Measurements from ENCODE around the gene HIP1. TPM values are rescaled to one million over a fixed set of nuclear protein-coding genes. Genes with fewer than 3 reads are reported as not detected.
"Not testable (repeated sequence)": the region's sequence is repeated elsewhere in the genome, so short reads cannot be mapped to it uniquely, and the experiment has no call there.

HIP1 gene
- total RNA-seq, result 17.7 TPM

DNA sequence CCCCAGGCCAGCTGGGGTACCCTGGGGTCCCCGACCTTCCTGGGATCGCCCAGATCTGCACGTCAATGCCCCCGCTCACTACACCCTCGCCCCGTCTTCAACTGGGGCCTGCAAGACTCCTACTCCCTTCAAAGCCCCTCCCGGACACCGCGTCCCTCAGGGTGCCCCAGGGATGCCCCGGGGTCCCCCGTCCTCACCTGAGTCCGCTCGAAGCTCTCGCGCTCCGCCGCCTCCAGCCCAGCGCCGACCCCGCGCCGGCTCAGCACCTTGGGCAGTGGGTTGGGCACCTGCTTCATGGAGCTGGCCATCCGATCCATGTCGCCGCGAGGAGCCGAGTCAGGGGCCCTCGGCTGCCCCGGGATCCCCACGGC lies at the start of gene HIP1:
TSS of gene HIP1 (minus strand) at position 338 of the 371 bp plus-strand sequence. CDS start at position 317, 21 bp downstream.
- TF ChIP-seq POLR2A (IDR thresholded peaks at IDR 0.05), result peak in 1 of 2 donors; percentile 18
- TF ChIP-seq POLR2AphosphoS5 (IDR thresholded peaks at IDR 0.05; ENCODE audit: insufficient read depth in 1 of 2, low read depth in 1 of 2), result peak in 1 of 2 donors; percentile 81
- TF ChIP-seq, protein P1, sequence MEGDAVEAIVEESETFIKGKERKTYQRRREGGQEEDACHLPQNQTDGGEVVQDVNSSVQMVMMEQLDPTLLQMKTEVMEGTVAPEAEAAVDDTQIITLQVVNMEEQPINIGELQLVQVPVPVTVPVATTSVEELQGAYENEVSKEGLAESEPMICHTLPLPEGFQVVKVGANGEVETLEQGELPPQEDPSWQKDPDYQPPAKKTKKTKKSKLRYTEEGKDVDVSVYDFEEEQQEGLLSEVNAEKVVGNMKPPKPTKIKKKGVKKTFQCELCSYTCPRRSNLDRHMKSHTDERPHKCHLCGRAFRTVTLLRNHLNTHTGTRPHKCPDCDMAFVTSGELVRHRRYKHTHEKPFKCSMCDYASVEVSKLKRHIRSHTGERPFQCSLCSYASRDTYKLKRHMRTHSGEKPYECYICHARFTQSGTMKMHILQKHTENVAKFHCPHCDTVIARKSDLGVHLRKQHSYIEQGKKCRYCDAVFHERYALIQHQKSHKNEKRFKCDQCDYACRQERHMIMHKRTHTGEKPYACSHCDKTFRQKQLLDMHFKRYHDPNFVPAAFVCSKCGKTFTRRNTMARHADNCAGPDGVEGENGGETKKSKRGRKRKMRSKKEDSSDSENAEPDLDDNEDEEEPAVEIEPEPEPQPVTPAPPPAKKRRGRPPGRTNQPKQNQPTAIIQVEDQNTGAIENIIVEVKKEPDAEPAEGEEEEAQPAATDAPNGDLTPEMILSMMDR (IDR thresholded peaks at IDR 0.05), result no peak
- H3K27ac ChIP-seq, result peak within 1 kb of the TSS; percentile 91
- DNase-seq (ENCODE audit: extremely low spot score in 2 of 2), result peak in 1 of 2 donors; percentile 90
- H3K4me3 ChIP-seq, result peak within 1 kb of the TSS; percentile 91 to 99
- intact Hi-C loops (cut with DNase I), result no loop called here
- H3K4me1 ChIP-seq, result peaks cover 31% of the 10 kb centered on the region
- no peaks in the 10 kb centered on the region for H3K9me3 ChIP-seq
- no peaks in the 10 kb centered on the region for H3K27me3 ChIP-seq
- H3K36me3 ChIP-seq, result no peaks in the 10 kb centered on the region

DNA sequence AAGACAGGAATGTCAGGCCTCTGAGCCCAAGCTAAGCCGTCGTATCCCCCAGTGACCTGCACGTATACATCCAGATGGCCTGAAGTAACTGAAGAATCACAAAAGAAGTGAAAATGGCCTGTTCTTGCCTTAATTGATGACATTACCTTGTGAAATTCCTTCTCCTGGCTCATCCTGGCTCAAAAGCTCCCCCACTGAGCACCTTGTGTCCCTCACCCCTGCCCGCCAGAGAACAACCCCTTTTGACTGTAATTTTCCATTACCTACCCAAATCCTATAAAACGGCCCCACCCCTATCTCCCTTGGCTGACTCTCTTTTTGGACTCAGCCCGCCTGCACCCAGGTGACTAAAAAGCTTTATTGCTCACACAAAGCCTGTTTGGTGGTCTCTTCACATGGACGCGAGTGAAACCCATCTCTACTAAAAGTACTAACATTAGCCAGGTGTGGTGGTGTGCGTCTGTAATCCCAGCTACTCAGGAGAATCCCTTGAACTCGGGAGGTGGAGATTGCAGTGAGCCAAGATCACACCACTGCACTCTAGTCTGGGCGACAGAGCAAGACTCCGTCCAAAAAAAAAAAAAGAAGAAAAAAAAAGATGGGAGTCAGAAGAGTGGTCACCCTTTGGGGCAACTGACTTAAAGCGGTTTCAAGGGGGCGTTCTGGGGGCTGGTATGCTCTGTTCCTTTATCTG lies 49.6 kb upstream of the HIP1 start:
- H3K36me3 ChIP-seq; H3K9me3 ChIP-seq; H3K27me3 ChIP-seq; DNase-seq (ENCODE audit: extremely low spot score in 2 of 2); intact Hi-C loops (cut with DNase I); H3K4me3 ChIP-seq: not testable (repeated sequence)
- Histone ChIP-seq H3K27ac (peak overlapping the region; percentile 20), H3K4me1 (peaks cover 27% of the 10 kb centered on the region)

DNA sequence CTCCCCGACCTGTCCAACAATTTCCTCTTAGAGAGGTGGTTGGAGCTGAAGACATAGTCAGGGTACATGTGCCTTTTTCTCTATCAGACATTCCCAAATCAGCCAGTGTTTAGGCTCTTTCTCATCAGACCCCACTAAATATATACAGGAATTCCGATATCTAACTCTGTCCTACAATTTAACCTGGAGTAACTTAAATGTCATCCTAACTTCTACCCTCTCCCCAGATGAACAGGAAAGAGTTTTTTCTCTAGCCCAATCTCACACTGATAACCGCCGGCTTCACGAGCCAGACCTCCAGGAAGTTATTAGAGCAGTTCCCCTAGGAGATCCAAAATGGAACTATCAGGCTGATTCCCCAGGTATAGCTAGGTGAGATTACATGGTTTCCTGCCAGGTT lies 44.3 kb upstream of the HIP1 start:
- H3K9me3 ChIP-seq; H3K36me3 ChIP-seq; intact Hi-C loops (cut with DNase I): not testable (repeated sequence)

DNA sequence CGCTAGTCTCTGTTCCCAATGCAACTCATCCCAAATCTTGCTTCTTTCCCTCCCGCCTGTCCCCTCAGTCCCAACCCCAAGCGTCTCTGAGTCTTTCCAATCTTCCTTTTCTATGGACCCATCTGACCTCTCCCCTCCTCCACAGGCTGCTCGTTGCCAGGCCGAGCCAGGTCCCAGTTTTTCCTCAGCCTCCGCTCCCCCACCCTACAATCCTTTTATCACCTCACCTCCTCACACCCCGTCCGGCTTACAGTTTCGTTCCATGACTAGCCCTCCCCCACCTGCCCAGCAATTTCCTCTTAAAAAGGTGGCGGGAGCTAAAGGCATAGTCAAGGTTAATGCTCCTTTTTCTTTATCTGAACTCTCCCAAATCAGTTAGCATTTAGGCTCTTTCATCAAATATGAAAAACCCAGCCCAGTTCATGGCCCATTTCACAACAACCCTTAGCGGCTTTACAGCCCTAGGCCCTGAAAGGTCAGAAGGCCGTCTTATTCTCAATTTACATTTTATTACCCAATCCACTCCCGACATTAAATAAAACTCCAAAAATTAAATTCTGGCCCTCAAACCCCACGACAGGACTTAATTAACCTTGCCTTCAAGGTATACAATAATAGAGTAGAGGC lies 42.0 kb upstream of the HIP1 start:
- peak overlapping the region; percentile 61 for H3K27ac ChIP-seq
- H3K9me3 ChIP-seq; DNase-seq (ENCODE audit: extremely low spot score in 2 of 2); H3K4me1 ChIP-seq; H3K36me3 ChIP-seq; intact Hi-C loops (cut with DNase I); H3K27me3 ChIP-seq: not testable (repeated sequence)
- H3K4me3 ChIP-seq, result peak overlapping the region in 1 of 2 donors; percentile 33

More for the DNA sequence above, 44.3 kb upstream of the HIP1 start:
- H3K4me1 ChIP-seq; DNase-seq (ENCODE audit: extremely low spot score in 2 of 2); H3K27me3 ChIP-seq; H3K27ac ChIP-seq; H3K4me3 ChIP-seq: not testable (repeated sequence)

DNA sequence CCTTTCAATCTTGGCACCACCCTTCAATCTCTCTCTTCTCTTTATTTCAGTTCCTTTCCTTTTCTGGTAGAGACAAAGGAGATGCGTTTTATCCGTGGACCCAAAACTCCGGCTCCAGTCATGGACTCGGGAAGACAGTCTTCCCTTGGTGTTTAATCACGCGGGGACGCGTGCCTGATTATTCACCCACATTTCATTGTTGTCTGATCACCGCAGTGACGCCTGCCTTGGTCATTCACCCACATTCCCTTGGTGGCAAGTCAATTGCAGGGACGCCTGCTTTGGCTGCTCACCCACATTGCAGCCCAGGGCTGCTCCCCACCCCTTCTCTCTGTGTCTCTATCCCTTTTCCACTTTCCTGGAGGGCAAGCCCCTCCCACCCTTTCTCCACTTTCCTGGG lies 40.8 kb upstream of the HIP1 start:
- intact Hi-C loops (cut with DNase I); H3K9me3 ChIP-seq; DNase-seq (ENCODE audit: extremely low spot score in 2 of 2); H3K36me3 ChIP-seq; H3K27me3 ChIP-seq; H3K4me1 ChIP-seq: not testable (repeated sequence)
- peak; percentile 11 to 13 for TF ChIP-seq POLR2AphosphoS5 (IDR thresholded peaks at IDR 0.05; ENCODE audit: insufficient read depth in 1 of 2, low read depth in 1 of 2)
- peak overlapping the region in 1 of 2 donors; percentile 33 for H3K4me3 ChIP-seq
- peak overlapping the region; percentile 61 for H3K27ac ChIP-seq

DNA sequence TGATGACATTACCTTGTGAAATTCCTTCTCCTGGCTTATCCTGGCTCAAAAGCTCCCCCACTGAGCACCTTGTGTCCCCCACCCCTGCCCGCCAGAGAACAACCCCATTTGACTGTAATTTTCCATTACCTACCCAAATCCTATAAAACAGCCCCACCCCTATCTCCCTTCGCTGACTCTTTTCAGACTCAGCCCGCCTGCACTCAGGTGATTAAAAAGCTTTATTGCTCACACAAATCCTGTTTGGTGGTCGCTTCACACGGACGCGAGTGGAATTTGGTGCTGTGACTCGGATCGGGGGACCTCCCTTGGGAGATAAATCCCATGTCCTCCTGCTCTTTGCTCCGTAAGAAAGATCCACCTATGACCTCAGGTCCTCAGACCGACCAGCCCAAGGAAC lies 40.3 kb upstream of the HIP1 start:
- H3K36me3 ChIP-seq; H3K4me1 ChIP-seq; DNase-seq (ENCODE audit: extremely low spot score in 2 of 2); intact Hi-C loops (cut with DNase I); H3K9me3 ChIP-seq; H3K27me3 ChIP-seq: not testable (repeated sequence)
- Histone ChIP-seq H3K4me3 (peak overlapping the region in 1 of 2 donors; percentile 33), H3K27ac (peak overlapping the region; percentile 61)

DNA sequence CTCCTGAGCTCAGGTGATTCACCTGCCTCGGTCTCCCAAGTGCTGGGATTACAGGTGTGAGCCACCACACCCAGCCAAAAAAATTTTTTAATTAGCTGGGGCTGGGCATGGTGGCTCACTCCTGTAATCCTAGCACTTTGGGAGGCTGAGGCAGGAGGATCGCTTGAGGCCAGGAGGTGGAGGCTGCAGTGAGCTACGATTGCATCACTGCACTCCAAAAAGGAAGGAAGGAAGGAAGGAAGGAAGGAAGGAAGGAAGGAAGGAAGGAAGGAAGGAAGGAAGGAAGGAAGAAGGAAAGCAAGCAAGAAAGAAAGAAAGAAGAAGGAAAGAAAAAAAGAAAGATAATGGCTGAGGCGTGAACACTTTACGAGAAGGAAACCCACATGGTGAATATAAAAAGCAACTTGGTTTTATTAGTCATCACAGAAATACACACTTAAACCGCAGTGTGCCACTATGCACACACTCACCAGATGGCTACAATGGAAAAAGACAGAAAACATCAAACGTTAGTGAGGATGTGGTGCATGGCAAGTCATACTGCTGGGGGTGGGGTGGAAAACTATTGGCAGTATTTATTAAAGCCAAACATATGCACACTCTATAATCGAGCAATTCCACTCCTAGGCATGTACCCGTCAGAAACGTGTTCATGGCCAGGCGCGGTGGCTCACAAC lies 37.7 kb upstream of the HIP1 start:
- DNase-seq (ENCODE audit: extremely low spot score in 2 of 2), result no peak
- no peaks in the 10 kb centered on the region for H3K9me3 ChIP-seq
- intact Hi-C loops (cut with DNase I), result no loop called here
- H3K4me1 ChIP-seq, result peaks cover 27% of the 10 kb centered on the region
- no peak overlapping the region for H3K27ac ChIP-seq
- H3K36me3 ChIP-seq, result no peaks in the 10 kb centered on the region
- no peaks in the 10 kb centered on the region for H3K27me3 ChIP-seq
- no peak overlapping the region for H3K4me3 ChIP-seq
- TF ChIP-seq POLR2A (IDR thresholded peaks at IDR 0.05) (no peak), POLR2AphosphoS5 (IDR thresholded peaks at IDR 0.05; ENCODE audit: insufficient read depth in 1 of 2, low read depth in 1 of 2) (no peak)
- TF ChIP-seq, protein P1 (IDR thresholded peaks at IDR 0.05), result no peak

DNA sequence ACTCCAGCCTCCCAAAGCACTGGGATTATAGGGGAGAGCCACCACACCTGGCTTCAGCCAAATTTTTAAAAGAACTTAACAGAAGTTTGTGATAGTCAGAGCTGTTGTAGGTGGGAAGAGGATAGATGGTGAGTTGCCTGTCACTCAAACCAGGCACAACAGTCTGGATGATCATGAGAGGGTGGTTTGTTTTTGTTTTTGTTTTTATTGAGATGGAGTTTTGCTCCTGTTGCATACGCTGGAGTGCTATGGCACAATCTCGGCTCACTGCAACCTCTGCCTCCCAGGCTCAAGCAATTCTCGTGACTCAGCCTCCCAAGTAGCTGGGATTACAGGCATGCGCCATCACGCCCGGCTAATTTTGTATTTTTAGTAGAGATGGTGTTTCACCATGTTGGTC lies 35.2 kb upstream of the HIP1 start:
- H3K27ac ChIP-seq; intact Hi-C loops (cut with DNase I); H3K27me3 ChIP-seq; DNase-seq (ENCODE audit: extremely low spot score in 2 of 2); H3K36me3 ChIP-seq; H3K9me3 ChIP-seq; H3K4me3 ChIP-seq: not testable (repeated sequence)
- peaks cover 27% of the 10 kb centered on the region for H3K4me1 ChIP-seq
